Kidney (tissue), 14 donors: ENCODE measurements around the gene PLXNA1. TPM values are rescaled to one million over a fixed set of nuclear protein-coding genes. Genes with fewer than 3 reads are reported as not detected.

Source experiments
- DNase-seq, 5 donors: peaks; one replicate each; pipeline ENCODE4 v3.0.0-alpha.2; 2013 to 2020
- FAIRE-seq: peaks from 2 replicates; lab custom pipeline; 2012; peaks lifted over from hg19 to GRCh38; lab: Jason Lieb, UNC
- H3K27ac ChIP-seq, 2 donors: one replicate each; pipeline ENCODE4 v1.7.0; 2013; ENCODE audit warnings: low read depth in 2 of 2, low read length in 2 of 2, inconsistent platforms in 1 of 2
- H3K27me3 ChIP-seq: one replicate; pipeline ENCODE4 v1.7.1; 2013; ENCODE audit warnings: low read length, inconsistent platforms; ENCODE audit not compliant: control insufficient read depth, insufficient read depth
- H3K36me3 ChIP-seq, 3 donors: one replicate each; pipeline versions ENCODE4 v1.7.0 to v1.7.1; 2013; ENCODE audit warnings: low read length in 3 of 3, control low read depth in 1 of 3, inconsistent platforms in 1 of 3; ENCODE audit not compliant: insufficient read depth in 3 of 3, control insufficient read depth in 2 of 3
- H3K4me1 ChIP-seq, 3 donors: one replicate each; pipeline versions ENCODE4 v1.7.0 to v1.7.1; 2013; ENCODE audit warnings: low read length in 3 of 3, inconsistent platforms in 1 of 3, low read depth in 1 of 3; ENCODE audit not compliant: control insufficient read depth in 2 of 3, insufficient read depth in 2 of 3
- H3K4me3 ChIP-seq, 3 donors: one replicate each; pipeline versions ENCODE4 v1.7.0 to v1.8.1; 2013; ENCODE audit warnings: low read length in 3 of 3, control low read depth in 1 of 3, inconsistent platforms in 1 of 3
- H3K9ac ChIP-seq, 3 donors: one replicate each; pipeline versions ENCODE4 v1.7.0 to v1.7.1; 2013; ENCODE audit warnings: low read length in 3 of 3, control low read depth in 1 of 3, inconsistent platforms in 1 of 3
- H3K9me3 ChIP-seq, 3 donors: one replicate each; pipeline versions ENCODE4 v1.7.0 to v1.7.1; 2013; ENCODE audit warnings: low read length in 3 of 3, control low read depth in 1 of 3, inconsistent platforms in 1 of 3; ENCODE audit not compliant: control insufficient read depth in 2 of 3, insufficient read depth in 1 of 3
- intact Hi-C: fragments of 100-400 bp; cut with DNase I; formaldehyde crosslinking; loops from one replicate; pipeline ENCODE4 v1.11.1; 2022
- polyA plus RNA-seq: library from polyadenylated mRNA; stranded (reverse); fragments of 350-450 nt; fragmentation: Illumina TruSeq; extraction: RNeasy Lipid Tissue Mini Kit (QIAGEN cat#74804); gene quantifications from one replicate; pipeline ENCODE4 v1.2.3, GENCODE V29; 2014; ENCODE audit warnings: low read depth, low replicate concordance; ENCODE audit not compliant: insufficient read depth
- total RNA-seq: library from RNA; stranded (reverse); fragmentation: NEBNext Ultra II Directional; extraction: Animal tissue kit (Norgen Biotek cat#: 25700); gene quantifications from one replicate; pipeline ENCODE4 v1.2.1, GENCODE V29; 2021
- TF ChIP-seq, protein P1 (sequence below): IDR thresholded peaks from 3 replicates; pipeline ENCODE4 v1.5.1; 2012; ENCODE audit warnings: mild to moderate bottlenecking, moderate library complexity, borderline replicate concordance; ENCODE audit not compliant: insufficient read depth; ENCODE audit errors: extremely low read depth
- donor health status: control.
- donor health status: control.
- donor health status: control.
- donor health status: control.
- donor health status: control.
- donor health status: DM: yes; HTN: yes; CAD: no.
- donor health status: Normal renal cell carcinoma (clear cell type).

PLXNA1 gene
- total and polyA plus RNA-seq, 2 donors from 2014 or later: 5.3 to 29.0 TPM

DNA sequence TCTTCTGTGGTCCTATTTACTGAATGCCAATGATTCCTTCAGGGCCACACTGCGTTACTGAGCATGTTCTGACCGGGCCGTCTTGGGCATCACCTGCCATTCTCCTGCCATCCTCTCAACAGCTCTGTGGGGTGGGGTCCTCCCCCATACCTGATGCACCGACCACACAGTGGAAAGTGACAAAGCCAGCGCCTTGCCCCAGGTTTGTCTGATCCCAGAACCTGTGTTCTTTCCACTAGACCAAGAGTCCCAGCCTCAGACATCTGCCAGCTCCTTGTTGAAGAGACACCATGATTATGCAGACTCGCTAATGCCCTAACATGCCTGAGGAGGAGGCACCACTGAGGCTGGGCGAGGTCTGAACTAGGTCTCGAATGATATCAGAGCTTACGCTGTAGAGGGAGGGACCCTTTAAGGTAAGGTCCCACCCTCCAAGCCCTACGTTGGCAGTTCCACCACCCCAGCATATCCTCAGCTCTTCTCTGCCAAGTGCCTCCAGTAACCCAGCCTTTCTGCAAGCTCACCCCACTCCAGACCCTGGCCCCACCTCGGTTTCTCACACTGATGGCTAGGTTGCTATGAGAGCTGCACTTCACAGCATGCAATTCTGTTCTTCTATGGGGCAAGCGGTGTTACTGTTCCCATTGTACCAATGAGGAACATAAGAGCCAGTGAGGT, 29.8 kb upstream of the PLXNA1 start:
- TF ChIP-seq, protein P1, sequence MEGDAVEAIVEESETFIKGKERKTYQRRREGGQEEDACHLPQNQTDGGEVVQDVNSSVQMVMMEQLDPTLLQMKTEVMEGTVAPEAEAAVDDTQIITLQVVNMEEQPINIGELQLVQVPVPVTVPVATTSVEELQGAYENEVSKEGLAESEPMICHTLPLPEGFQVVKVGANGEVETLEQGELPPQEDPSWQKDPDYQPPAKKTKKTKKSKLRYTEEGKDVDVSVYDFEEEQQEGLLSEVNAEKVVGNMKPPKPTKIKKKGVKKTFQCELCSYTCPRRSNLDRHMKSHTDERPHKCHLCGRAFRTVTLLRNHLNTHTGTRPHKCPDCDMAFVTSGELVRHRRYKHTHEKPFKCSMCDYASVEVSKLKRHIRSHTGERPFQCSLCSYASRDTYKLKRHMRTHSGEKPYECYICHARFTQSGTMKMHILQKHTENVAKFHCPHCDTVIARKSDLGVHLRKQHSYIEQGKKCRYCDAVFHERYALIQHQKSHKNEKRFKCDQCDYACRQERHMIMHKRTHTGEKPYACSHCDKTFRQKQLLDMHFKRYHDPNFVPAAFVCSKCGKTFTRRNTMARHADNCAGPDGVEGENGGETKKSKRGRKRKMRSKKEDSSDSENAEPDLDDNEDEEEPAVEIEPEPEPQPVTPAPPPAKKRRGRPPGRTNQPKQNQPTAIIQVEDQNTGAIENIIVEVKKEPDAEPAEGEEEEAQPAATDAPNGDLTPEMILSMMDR: no peak
- H3K27ac ChIP-seq: no peak overlapping the region
- FAIRE-seq (no peak), DNase-seq (peak in 1 of 5 donors; percentile 41)
- H3K9ac ChIP-seq: no peak overlapping the region
- H3K4me1 ChIP-seq: no peaks in the 10 kb centered on the region
- H3K27me3 ChIP-seq: no peaks in the 10 kb centered on the region
- H3K36me3 ChIP-seq: peaks cover 0 to 4% (median 4%) of the 10 kb centered on the region in 3 donors
- H3K4me3 ChIP-seq: no peak overlapping the region
- intact Hi-C loops: no loop called here
- H3K9me3 ChIP-seq: no peaks in the 10 kb centered on the region

- TF ChIP-seq, protein P1: no peak
- Histone ChIP-seq H3K9me3 (no peaks in the 10 kb centered on the region), H3K27me3 (no peaks in the 10 kb centered on the region), H3K4me3 (no peak overlapping the region), H3K4me1 (no peaks in the 10 kb centered on the region), H3K27ac (no peak overlapping the region), H3K36me3 (peaks cover 0 to 4% (median 4%) of the 10 kb centered on the region in 3 donors), H3K9ac (no peak overlapping the region)
- intact Hi-C loops: no loop called here
- FAIRE-seq (no peak), DNase-seq (peak in 1 of 5 donors; percentile 45)
Measured at GRCh38 chr3:126954141-126954842, 28.6 kb upstream of the PLXNA1 start.

DNA sequence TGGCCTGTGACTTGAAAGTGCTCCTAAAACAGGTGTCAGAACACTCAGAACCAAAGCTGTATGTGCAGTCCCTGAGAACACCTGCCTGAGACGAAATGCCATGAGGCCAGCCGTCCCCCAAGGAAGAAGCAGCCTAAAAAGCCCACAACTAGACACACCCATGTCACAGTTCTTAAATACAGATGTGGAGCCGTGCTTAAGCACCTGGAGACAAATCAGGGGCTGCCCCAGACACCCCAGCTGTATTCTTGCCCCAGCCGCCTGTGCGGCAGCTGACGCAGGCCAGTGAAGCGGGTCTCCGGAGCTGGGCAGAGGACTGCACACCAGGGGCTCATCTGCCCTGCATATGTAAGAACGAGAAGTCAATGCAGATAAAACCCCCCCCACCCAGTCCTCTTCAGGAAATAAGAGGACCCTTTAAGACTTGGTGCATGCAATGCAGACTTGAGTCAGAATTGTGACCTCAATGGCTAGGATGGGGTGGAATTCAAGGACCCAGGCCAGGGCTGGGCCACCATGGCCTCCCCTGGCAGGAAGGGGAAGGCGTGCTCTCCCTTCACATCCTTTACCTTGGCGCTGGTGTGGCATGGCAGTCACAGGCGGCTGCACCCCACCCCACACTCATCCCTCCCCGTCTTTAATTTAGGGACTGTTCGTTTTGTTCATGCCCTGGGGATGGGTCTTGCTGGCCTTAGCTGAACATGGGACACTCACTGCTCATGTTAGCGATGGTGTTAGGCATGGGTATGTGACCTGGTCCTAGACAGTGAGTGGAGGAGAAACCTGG, 27.7 kb upstream of the PLXNA1 start:
- H3K27me3 ChIP-seq: no peaks in the 10 kb centered on the region

More for the DNA sequence above, 27.7 kb upstream of the PLXNA1 start:
- FAIRE-seq (no peak), DNase-seq (peak in 1 of 5 donors; percentile 55)
- Histone ChIP-seq H3K9ac (no peak overlapping the region), H3K9me3 (no peaks in the 10 kb centered on the region), H3K4me3 (no peak overlapping the region), H3K27ac (no peak overlapping the region), H3K36me3 (peaks cover 0 to 4% (median 0%) of the 10 kb centered on the region in 3 donors), H3K4me1 (no peaks in the 10 kb centered on the region)
- TF ChIP-seq, protein P1: no peak
- intact Hi-C loops: no loop called here
